ENCODE data around the gene MCCD1.

Gene MCCD1

DNA sequence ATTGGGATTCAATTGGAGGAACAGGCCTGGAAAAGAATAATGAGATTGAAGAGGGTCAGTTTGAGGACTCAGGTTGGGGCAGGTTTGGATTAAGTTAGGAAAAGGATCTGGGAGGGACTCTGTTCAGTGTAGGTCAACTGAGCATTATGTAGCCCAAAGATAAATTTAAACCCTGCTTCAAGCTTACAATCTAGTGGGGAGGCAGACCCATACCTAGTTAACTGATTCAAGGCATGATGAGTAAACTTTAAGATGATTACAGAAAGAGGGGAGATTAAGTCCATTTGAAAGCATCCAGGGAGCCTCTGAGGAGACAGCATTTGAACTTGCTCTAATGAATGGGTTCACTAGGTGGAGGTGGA is 31.9 kb downstream of the MCCD1 start:
- H3K79me2 ChIP-seq, result peaks cover 2% of the 10 kb centered on the region
- TF ChIP-seq CTCF (IDR thresholded peaks at IDR 0.05), result no peak
- H3K4me1 ChIP-seq, result no peaks in the 10 kb centered on the region
- H3K36me3 ChIP-seq (ENCODE audit: control insufficient read depth, insufficient read depth, low read length), result no peaks in the 10 kb centered on the region
- peak overlapping the region; percentile 45 for H3K27ac ChIP-seq
- no peaks in the 10 kb centered on the region for H3K27me3 ChIP-seq (ENCODE audit: control insufficient read depth, insufficient read depth, low read length)
- H3K9ac ChIP-seq, result no peak overlapping the region
- H3K4me2 ChIP-seq (ENCODE audit: low read length), result no peak overlapping the region
- no peak overlapping the region for H3K4me3 ChIP-seq (ENCODE audit: low read depth, low read length)
- no peaks in the 10 kb centered on the region for H3K9me3 ChIP-seq (ENCODE audit: control insufficient read depth, low read length)
- no peak overlapping the region for H2AFZ ChIP-seq

DNA sequence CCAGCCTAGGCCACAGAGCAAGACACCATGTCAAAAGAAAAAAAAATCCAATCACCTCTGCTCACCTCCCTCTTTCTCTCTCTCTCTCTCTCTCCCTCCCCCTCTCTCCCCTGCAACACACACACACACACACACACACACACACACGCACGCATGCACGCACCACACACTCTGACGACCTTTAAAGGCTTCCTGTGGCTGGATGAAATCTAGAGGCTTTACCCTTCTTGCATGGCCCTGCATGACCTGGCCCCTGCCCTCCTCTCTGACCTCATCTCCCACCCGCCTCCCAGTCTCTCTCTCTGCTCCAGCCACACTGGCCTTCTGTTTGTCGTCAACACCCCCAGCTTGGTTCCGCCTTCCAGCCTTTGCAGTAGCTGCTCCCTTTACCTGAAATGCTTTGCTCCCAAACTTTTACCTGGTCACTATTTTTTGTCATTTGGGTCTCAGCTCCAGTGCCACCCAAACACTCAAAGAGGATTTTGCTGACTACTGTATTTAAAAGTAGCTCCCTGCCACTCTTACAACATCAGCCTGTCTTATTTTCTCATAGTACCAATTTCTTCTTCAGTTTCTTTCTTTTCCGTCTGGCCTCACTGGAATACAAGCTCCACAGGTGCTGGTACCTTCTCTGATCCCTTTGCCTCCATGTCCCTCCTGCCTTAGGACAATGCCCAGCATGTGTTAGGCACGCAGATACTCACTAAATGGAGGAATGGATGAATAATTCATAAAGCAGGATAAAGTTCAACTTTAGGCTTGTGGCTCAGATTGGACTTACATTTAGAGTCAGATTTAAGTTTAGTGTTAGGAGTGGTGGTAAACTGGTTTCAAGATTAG is 39.0 kb downstream of the MCCD1 start:
- Histone ChIP-seq H3K4me1 (no peaks in the 10 kb centered on the region), H3K36me3 (ENCODE audit: control insufficient read depth, insufficient read depth, low read length) (no peaks in the 10 kb centered on the region), H3K27me3 (ENCODE audit: control insufficient read depth, insufficient read depth, low read length) (no peaks in the 10 kb centered on the region), H3K9ac (no peak overlapping the region), H3K79me2 (no peaks in the 10 kb centered on the region), H2AFZ (no peak overlapping the region), H3K4me3 (ENCODE audit: low read depth, low read length) (no peak overlapping the region), H3K27ac (no peak overlapping the region), H3K4me2 (ENCODE audit: low read length) (no peak overlapping the region), H3K9me3 (ENCODE audit: control insufficient read depth, low read length) (no peaks in the 10 kb centered on the region)
- TF ChIP-seq CTCF (IDR thresholded peaks at IDR 0.05), result no peak

DNA sequence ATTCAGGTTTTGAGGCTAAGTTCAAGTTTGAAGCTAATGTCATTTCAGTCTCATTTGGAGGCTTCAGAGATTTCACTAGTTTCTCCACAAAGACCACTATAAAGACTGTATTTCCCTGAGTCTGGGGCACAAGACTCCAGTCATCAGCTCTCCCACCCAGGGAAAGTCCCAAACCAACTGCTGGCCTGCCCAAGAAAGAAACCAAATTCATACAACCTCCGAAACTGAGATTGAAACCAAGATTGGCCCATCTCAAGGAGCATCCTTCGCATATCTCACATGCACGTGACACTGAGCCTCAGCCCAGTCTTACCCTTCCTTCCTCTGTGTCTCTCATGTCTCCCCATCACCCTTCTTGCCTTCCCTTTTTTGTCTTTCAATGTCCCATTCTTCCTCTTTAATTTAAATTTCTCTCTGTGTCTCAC is 39.8 kb downstream of the MCCD1 start:
- H3K27ac ChIP-seq, result no peak overlapping the region
- no peak for TF ChIP-seq CTCF (IDR thresholded peaks at IDR 0.05)

GRCh38 chr6:31569861-31570536 is 41.2 kb downstream of the MCCD1 start:
- Histone ChIP-seq H3K4me1 (no peaks in the 10 kb centered on the region), H3K4me2 (ENCODE audit: low read length) (no peak overlapping the region), H3K27me3 (ENCODE audit: control insufficient read depth, insufficient read depth, low read length) (no peaks in the 10 kb centered on the region), H3K9me3 (ENCODE audit: control insufficient read depth, low read length) (no peaks in the 10 kb centered on the region), H3K27ac (no peak overlapping the region), H3K36me3 (ENCODE audit: control insufficient read depth, insufficient read depth, low read length) (no peaks in the 10 kb centered on the region), H3K79me2 (no peaks in the 10 kb centered on the region), H3K9ac (no peak overlapping the region), H3K4me3 (ENCODE audit: low read depth, low read length) (no peak overlapping the region), H2AFZ (no peak overlapping the region)
- TF ChIP-seq CTCF (IDR thresholded peaks at IDR 0.05), result no peak

More for the DNA sequence above, 39.8 kb downstream of the MCCD1 start:
- H3K4me3 ChIP-seq (ENCODE audit: low read depth, low read length), result no peak overlapping the region
- H3K9ac ChIP-seq, result no peak overlapping the region
- H3K36me3 ChIP-seq (ENCODE audit: control insufficient read depth, insufficient read depth, low read length), result no peaks in the 10 kb centered on the region
- no peaks in the 10 kb centered on the region for H3K4me1 ChIP-seq
- H3K4me2 ChIP-seq (ENCODE audit: low read length), result no peak overlapping the region
- no peaks in the 10 kb centered on the region for H3K79me2 ChIP-seq
- no peaks in the 10 kb centered on the region for H3K27me3 ChIP-seq (ENCODE audit: control insufficient read depth, insufficient read depth, low read length)
- no peaks in the 10 kb centered on the region for H3K9me3 ChIP-seq (ENCODE audit: control insufficient read depth, low read length)
- H2AFZ ChIP-seq, result no peak overlapping the region

Measured in parathyroid adenoma (tissue), 2 donors.